NCI-H2227 (cell line): Measurements from ENCODE around the gene AGBL4.

ENCODE experiments used
- DNase-seq: peaks from one replicate; lab custom pipeline; 2025; ENCODE audit not compliant: unreplicated experiment; lab: John Stamatoyannopoulos, UW

AGBL4 gene

DNA sequence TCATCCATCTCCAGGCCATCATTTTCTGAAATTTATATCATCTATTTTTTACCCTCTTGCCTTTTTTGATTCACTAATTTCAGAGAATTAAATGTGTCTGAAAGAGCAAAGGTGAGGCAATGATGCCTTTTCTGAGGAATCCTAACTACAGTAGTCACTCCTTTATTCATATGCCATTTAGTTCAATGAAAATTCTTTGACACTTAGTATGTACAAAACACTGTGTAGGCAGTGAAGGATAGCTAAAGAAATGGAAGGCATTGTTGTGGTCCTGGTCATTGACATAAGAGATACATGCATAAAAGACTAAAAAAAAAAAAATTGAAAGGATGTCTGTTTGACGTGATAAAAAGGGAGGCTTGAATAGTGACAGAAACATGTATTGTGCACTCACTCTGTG, 1075.2 kb downstream of the AGBL4 start:
- no peak for DNase-seq

DNA sequence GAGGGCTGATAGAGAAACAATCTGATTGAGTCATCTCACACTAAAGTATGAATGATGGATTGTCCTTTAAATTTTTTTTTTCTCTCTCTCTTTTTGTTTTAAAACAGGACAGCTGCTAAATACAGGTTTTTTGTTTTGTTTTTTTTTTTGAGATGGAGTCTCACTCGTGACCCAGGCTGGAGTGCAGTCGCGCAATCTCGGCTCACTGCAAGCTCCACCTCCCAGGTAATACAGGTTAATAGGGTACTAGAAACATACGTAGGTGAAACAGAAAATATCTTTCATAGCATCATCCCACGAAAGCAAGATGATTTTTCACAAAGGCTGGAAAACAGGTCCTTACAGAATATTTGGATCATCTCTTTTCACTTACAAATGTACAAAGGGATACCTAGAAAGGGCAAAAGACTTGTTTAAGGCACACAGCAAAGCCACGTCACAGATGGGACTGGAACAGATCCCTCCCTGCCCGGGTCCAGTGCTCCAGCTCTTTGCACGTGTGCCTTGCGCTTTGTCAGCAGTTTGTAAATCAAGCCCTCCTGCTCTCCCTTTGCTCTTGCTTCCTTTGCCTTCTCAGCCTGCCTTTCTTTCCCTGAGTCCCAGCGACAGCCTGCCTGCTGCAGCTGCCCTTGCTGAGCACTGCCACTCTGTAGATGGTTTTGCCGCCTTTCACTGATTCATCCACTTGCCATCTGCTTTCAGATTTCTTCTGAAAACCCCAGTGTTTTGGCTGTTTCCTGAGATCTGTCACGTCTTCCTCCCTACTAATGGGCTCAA, 1075.8 kb downstream of the AGBL4 start:
- no peak for DNase-seq

DNA sequence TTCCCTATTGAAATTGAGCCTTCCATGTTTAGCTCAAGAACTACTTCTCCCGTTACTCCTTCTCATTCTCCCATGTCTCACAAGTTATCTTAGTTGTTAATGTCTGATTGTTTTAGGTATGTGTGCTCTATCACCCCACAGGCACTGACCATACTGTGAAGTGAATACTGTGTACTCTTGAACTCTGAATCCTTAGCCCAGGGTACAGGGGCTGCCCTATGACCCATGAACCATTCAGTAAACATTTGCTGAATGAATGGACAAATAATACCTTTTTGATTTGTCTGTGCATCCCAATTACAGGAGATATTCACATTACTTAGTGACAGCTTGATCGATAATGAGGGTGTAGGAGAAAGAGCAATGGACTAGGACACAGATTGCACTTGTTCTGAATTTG, 1077.7 kb downstream of the AGBL4 start:
- DNase-seq: no peak

DNA sequence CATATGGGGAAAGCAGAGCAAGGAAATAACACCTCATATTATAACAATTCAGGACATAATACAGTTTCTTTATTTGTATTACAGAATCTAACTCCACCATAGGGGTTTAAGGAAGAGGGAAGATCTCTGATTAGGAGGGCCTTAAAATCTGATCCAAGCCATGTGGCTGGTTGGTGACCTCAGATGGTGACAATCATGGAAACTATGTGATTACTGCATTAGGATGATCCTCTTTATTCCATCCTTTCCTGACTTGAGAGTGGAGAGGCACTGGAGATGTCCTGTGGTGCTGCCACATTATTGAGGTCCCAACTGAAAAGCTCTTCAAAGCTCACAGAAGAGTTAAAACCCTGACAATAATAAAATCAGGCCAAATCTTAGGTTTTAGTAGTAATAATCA, 1078.9 kb downstream of the AGBL4 start:
- DNase-seq: no peak

DNA sequence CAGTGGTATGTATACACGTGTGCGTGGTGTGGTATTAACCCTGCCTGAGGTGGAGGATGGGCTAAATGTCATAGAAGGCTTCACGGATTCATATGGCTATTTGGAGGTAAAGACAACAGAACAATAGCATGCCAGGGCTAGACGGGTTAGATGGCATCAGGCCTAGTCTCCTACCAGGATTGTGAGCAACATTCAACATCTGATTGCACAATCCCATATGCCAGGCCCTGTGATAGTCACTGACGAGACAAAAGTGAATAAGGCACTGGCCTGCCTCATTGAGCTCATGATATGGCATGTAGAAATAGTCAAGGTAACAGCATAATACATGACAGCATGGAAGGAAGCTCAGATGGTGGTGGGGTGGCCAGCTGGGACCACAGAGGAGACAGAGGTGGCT, 1079.9 kb downstream of the AGBL4 start:
- DNase-seq: no peak

DNA sequence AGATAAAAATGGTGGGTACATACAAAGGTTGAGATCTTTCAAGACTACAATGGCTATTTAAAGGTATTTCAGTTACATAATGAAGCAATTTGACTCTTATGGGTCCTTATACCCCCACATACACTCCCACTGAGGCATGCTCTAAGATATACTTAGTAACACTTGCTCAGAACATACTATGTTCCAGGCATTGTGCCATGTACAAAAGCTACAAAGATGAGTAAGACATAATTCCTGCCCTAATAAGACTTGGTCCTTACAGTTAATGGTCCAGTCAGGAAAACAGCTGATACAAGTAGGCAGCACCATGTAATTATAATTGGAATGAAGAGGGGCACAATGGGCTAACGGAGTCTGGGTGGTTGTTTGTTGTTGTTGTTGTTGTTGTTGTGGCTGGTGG, 1080.4 kb downstream of the AGBL4 start:
- no peak for DNase-seq

DNA sequence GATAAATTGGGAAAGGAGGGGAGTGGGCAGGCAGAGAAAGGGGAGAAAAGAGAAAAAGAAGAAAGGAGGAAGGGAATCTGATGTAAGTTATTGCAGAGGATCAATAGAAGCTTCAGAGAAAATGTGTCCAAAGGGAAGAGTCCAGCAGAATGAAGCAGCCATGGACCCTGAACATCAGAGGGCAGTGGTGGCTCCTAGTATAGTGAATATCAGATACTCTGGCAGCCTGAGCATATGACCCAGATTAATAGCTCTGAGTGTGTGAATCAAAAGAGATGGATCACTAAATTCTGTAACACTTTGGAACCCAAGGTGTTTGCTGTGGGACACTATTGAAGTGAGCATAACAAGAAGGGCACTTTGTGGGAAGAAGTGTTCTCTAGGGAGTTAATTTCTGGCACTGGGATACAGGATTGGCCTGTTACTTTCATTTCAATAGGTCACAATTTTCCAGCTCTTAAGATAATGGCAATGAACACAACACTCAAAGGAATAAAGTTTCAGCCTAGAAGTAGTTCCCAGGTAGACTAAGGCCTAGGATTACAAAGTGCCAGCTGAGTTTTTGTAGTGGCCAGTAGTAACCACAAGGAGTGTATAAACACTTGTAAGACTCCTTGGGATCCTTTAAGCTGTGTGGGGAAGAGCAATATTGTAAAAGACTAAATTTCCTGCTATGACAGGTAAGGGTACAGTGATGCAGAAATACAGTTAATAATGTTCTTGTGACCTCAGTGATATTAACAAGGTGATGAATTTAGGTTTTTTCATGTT, 1082.6 kb downstream of the AGBL4 start:
- no peak for DNase-seq

DNA sequence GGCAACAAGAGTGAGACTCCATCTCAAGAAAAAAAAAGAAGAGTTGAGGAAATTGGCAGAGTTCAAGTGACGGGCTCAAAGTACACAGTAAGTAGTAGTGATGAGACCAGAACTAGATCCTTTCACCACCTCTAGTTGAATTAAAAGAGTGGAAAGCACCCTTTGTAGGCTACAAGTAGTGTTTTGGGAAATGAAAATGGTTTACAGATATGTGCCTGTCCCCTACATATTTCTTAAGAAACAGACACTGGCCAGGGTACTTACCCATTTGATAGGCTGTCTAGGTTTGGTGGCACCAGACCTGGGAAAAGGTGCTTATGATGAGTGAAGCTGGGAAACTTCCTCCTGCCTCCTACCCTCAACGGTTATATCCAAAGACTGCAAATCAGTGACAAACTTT, 1083.4 kb downstream of the AGBL4 start:
- no peak for DNase-seq

DNA sequence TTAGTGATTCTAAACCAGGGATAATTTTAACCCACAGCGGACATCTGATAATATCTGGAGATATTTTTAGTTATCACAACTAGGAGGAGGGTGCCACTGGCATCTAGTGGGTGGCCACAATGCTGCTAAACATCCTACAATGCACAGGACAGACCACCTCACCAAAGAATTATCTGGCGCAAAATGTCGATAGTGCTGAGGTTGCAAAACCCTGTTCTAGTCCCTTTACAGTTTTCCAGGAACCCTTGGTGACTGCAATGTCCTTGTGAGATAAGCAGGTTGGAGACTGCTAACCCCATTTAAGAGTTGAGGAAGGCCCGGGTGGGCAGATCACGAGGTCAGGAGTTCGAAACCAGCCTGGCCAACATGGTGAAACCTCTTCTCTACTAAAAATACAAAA, 1083.9 kb downstream of the AGBL4 start:
- no peak for DNase-seq

DNA sequence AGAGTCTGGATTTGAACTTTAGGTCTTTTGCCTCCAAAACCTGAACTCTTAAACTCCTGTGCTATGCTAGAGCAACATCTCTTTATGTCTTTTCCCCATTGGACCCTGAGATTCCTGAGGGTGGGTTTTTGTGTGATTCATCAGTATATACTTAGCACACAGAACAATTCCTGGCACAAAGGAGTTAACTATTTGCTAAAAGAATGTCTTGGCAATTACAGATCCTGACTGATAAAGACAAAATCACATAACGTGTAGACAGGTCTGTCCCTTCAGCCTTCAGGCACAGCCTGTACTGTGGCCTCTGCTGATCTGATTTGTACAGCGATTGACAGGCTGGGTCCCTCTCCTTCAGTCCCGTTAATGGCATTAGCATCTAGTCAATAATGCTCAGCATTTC, 1084.7 kb downstream of the AGBL4 start:
- no peak for DNase-seq

DNA sequence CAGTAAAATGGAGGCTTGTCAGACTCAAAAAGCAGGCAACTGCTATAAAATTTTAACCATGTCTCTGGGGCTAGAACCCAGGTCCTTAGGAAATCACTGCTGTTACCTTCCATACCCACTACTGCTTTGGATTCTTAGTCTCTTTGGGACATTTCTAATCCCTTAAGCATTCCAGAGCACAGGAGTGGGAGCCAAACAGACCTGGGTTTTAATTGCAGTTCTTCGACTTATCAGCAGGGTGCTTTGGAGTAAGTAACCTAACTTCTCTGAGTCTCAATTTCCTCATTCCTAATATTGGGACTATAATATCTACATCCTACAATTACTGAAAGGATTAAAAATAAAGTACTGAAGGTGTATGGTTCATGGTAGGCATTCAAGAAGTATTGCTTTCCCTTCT, 1086.0 kb downstream of the AGBL4 start:
- no peak for DNase-seq

DNA sequence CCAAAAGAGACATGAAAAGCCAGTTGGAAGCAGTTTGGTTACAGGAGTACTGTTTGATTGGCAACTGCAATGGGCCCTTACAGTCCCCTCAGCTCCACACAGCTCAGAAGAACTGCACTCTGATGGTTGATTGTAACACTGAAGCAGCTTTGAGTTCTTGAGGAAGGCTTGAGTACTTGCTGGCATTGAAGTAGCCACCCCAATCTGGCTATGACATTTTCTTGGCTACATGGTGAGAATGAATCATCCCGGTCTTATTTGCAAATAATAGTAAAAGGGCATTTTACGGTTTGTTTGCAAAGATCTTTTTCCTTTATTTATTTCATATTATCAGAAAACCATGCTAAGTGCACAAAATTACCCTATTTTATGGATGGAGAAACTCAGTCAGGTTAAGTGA, 1087.3 kb downstream of the AGBL4 start:
- DNase-seq: no peak

DNA sequence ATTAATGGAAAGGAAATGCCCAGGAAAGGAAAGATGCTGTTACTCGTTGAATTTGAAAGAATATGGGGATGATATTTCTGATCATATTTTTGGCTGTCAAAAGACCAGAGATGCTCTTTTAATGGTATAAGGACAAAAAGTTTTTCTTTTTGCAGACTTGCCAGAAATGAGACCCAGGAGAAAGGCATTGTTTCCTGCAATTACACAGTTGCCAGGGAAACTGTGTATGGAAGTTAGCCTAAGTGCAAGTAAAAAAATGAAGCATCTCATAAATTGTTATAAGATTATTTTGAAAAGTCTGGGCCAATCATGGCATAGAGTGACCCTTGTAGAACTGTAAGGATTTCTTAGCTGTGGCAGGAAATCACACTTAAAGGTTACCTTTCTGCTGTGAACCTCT, 1091.4 kb downstream of the AGBL4 start:
- DNase-seq: no peak

DNA sequence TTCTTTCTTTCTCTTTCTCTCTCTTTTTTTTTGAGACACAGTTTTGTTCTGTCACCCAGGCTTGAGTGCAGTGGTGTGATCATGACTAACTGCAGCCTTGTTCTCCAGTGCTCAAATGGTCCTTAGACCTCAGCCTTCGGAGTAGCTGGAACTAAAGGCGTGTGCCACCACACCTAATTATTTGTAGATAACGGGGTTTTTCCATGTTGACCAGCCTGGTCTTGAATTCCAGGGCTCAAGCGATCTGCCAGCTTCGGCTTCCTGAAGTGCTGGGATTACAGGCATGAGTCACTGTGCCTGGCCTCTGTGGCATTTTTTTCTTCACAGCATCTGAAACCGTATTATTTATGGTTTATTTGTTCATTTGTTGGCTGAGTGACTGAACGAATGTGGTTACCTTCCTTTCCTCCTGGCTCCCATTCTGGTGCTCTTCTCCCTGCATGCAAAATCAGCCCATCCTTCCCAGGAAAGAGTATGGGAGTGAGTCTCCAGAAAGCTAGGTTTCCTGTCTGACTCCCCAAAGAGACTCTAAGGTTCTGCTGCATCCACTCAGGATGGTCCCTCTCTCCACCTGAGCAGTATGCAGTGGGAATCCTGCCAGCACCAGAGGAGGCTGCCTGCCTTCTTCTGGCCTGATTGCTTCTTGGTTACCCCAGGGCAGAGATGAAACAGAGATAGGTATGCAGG, 1092.1 kb downstream of the AGBL4 start:
- no peak for DNase-seq

DNA sequence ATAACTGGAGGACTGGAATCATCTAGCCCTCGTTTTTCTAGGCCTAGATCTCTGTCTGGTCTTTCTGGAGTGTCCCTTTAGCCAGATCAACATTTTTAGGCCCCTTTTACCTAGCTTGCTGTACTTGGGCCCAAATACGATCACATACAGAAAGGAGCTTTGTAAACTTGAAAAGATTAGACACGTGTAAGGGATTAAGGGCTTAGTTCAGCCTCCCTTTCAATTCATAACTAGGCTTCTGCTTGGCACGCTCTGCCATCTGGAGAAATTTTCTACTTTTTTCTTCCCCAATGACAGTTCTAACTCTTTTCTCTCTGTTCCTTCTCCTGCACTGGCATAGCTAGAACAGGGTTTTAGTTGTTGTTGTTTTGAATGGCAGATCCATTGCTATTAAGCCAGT, 1093.7 kb downstream of the AGBL4 start:
- DNase-seq: no peak

DNA sequence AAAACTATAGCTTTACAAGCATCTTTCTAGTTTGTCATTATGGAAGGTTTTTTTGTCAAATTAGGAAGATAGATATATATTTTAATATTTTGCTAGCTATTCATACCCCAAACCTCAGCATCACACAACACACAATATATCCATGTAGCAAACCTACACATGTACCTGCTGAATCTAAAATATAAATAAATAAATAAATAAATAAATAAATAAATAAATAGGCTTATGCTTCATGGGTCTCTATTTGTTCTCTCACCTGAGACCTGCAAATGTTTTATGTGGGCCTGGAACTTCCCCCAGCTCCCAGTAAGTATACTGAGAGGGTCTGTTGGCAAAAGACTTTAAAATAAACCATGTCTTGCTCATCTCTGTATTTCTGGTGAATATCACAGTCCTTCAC, 1099.7 kb downstream of the AGBL4 start:
- DNase-seq: no peak

DNA sequence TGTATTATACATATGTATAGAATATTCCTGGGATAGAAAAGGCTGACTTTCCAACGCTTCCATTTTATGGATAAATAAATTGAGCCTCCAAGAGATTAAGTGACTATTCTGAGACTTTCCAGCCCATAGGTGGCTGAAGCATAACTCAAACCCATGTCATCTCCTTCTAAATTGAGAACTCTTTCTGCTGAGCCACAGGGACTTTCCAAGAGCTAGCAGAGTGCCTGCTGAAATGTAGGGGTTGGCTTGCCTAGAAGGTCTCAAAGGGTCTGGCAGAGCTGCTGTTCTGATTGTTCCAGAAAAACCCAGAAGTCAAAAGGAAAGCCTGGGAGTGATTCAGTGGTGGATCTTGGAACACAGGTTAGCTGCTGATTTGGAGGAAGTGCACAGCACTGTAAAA, 1100.6 kb downstream of the AGBL4 start:
- DNase-seq: no peak

DNA sequence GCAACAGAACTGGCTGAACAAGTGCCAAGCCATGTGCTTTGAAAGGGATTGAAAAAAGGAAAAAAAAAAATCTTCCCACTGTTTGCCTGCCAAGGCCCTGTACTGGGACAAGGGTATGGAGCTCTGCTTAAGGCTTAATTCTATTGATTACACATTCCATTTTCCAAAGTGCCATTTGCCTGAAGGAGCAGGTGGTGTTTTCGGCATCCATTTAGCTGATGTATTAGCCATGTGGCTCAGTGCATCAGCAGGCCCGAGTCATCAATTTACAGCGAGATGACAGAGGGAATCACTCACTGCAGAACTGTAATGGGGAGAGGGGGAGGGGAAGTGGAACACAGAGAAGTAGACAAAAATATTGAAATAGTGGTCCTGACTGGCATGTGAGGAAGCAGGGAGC, 1102.9 kb downstream of the AGBL4 start:
- no peak for DNase-seq

DNA sequence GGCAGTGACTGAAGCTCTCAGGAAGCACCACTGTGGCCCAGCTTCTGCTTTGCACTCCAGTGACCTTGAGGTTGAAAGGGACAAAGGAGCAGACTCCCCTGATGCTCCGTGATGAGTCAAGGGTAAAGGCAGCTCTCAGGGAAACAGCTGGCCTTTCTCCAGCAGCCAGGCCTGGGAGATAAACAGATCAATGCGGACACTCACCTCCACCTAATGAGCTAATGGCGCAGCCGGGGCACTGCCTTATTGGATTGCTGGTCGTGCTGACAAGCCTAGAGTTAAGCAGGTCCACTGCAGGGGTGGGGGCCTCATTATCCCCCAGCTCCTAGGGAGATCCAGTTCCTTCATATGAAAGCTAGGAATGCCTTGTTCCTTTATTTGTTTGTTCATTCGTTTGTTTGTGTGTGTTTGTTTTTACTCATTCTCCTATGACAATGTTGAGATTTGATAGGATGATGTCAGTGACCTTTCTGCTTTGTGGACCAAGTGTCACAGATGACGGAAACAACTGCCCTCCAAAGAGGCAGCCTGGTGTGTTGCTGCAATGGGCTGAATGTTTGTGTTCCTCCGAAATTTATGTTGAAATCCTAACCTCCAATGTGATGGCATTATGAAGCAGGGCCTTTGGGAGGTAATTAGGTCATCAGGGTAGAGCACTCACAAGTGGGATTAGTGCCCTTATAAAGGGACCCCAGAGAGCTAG, 1105.7 kb downstream of the AGBL4 start:
- no peak for DNase-seq

DNA sequence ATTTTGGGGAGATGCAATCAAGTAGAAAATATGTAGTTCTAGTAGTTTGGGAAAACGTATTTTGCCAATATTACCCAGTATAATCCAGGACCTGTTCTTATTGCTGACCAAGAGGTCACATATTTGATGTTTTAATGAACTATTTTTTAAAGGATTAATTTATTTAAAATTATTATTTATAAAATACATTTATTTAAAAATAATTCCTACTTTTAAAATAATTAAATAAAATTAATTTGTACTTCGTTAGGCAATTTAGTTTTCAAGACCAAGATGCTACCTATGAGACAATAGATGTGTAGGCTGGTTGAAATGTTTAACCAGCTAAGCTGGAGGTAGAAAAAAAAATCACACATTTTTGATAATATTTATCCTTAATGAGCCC, 1106.7 kb downstream of the AGBL4 start:
- no peak for DNase-seq
